Tibial artery (tissue), 4 donors: ENCODE data around the gene CNOT4.

ENCODE experiments used
- DNase-seq, 2 donors: peaks; one replicate each; pipeline ENCODE4 v3.0.0-alpha.2; 2019
- H3K27ac ChIP-seq, 2 donors: fragments of 200-600 bp; sonication (generic) in 1 of 2; 1 replicate in 1 of 2; 2 replicates in 1 of 2; pipeline ENCODE4 v1.5.1; 2018 to 2019; ENCODE audit warnings: mild to moderate bottlenecking in 1 of 2
- H3K27me3 ChIP-seq, 2 donors: fragments of 200-600 bp; sonication (generic) in 1 of 2; one replicate each; pipeline versions ENCODE4 v1.5.1 to v1.6.0; 2016 to 2019
- H3K36me3 ChIP-seq, 3 donors: fragments of 200-600 bp; sonication (generic) in 2 of 3; one replicate each; pipeline ENCODE4 v1.5.1; 2016 to 2019; ENCODE audit warnings: mild to moderate bottlenecking in 2 of 3
- H3K4me1 ChIP-seq, 4 donors: fragments of 200-600 bp; sonication (generic) in 2 of 4; 1 replicate in 3 of 4; 2 replicates in 1 of 4; pipeline ENCODE4 v1.5.1; 2016 to 2019
- H3K4me3 ChIP-seq, 2 donors: fragments of 200-600 bp; sonication (generic) in 1 of 2; 1 replicate in 1 of 2; 2 replicates in 1 of 2; pipeline ENCODE4 v1.5.1; 2018 to 2019; ENCODE audit warnings: mild to moderate bottlenecking in 2 of 2
- H3K9me3 ChIP-seq, 3 donors: fragments of 200-600 bp; sonication (generic) in 1 of 3; one replicate each; pipeline ENCODE4 v1.5.1; 2016 to 2019
- intact Hi-C: fragments of 100-400 bp; cut with DNase I; formaldehyde crosslinking; loops from one replicate; pipeline ENCODE4 v1.15.0; 2023; ENCODE audit warnings: low total_unique reads
- TF ChIP-seq, protein P1 (sequence below), 2 experiments: fragments of 200-600 bp in 1 of 2; fragments of 450-650 bp in 1 of 2; IDR thresholded peaks; one replicate each; pipeline ENCODE4 v1.5.1; 2017 to 2019; ENCODE audit warnings: antibody characterized with exemption in 2 of 2, mild to moderate bottlenecking in 1 of 2, moderate library complexity in 1 of 2

CNOT4 gene

DNA sequence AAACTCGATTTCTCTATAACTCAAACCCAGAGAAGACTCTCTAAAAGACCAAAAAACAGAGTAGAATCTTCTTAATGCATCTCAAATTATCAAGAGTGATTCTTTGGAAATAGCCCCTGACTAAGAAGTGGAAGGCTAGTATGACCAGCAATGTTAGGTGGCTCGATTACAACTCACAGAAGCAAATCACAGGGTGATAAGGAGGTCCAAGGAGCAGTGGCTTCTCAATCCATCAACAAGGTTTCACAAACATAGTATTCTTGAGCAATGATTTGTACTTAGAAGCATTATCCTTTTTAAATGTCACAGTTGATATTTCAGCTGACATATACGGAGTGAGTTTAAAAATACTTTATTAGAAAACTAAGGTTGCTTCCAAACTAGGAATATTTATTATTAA is 127.7 kb downstream of the CNOT4 start:
- H3K27me3 ChIP-seq, result no peaks in the 10 kb centered on the region
- H3K4me1 ChIP-seq, result peaks cover 0 to 5% (median 0%) of the 10 kb centered on the region in 4 donors
- H3K4me3 ChIP-seq, result no peak overlapping the region
- H3K9me3 ChIP-seq, result no peaks in the 10 kb centered on the region
- H3K36me3 ChIP-seq, result no peaks in the 10 kb centered on the region
- H3K27ac ChIP-seq, result no peak overlapping the region
- intact Hi-C loops, result no loop called here
- TF ChIP-seq, protein P1, sequence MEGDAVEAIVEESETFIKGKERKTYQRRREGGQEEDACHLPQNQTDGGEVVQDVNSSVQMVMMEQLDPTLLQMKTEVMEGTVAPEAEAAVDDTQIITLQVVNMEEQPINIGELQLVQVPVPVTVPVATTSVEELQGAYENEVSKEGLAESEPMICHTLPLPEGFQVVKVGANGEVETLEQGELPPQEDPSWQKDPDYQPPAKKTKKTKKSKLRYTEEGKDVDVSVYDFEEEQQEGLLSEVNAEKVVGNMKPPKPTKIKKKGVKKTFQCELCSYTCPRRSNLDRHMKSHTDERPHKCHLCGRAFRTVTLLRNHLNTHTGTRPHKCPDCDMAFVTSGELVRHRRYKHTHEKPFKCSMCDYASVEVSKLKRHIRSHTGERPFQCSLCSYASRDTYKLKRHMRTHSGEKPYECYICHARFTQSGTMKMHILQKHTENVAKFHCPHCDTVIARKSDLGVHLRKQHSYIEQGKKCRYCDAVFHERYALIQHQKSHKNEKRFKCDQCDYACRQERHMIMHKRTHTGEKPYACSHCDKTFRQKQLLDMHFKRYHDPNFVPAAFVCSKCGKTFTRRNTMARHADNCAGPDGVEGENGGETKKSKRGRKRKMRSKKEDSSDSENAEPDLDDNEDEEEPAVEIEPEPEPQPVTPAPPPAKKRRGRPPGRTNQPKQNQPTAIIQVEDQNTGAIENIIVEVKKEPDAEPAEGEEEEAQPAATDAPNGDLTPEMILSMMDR (IDR thresholded peaks at IDR 0.05), result no peak
- no peak for DNase-seq

DNA sequence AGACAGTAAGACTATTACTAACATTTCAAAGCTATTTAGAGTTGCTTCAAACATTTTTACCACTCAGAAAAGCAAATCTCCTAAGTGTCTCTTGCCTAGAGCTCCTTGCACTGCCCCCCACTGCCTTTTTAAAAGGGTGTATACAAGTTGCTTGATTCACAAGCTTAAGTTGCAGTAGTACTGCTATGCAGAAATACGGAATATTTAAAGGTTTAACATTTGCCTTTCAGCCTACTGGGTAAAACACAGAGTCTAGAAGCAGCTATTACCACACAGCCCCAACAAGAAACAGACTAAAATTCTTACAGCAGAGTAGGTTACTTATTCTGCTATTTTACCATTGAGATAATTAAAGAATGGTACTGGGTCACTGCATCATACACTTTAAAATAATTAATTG is 128.5 kb downstream of the CNOT4 start:
- Histone ChIP-seq H3K4me1 (peaks cover 0 to 1% (median 0%) of the 10 kb centered on the region in 4 donors), H3K27me3 (no peaks in the 10 kb centered on the region), H3K36me3 (no peaks in the 10 kb centered on the region), H3K4me3 (no peak overlapping the region), H3K9me3 (no peaks in the 10 kb centered on the region), H3K27ac (no peak overlapping the region)
- intact Hi-C loops, result no loop called here
- no peak for DNase-seq
- TF ChIP-seq, protein P1 (IDR thresholded peaks at IDR 0.05), result no peak

DNA sequence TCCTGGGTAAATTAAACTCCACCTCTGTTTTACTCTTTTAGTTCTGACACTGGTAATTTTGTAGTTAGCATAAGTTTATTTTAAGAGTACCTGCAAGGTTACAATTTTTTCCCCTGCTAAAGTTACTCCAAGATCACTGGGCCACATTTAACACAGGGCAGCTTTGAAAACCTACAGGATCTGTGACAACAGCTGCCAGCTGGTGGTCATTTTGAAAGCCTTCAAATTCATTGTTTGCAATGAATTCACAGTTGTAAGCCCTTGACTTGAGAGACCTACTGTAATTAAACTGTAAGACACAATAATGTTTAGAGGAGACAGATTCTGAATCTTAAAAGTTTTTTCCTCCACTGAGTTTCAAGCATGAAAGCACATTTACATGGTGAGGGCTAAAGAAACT is 129.6 kb downstream of the CNOT4 start:
- no peaks in the 10 kb centered on the region for H3K27me3 ChIP-seq
- H3K9me3 ChIP-seq, result no peaks in the 10 kb centered on the region
- H3K4me3 ChIP-seq, result no peak overlapping the region
- intact Hi-C loops, result no loop called here
- TF ChIP-seq, protein P1 (IDR thresholded peaks at IDR 0.05), result no peak
- no peaks in the 10 kb centered on the region for H3K4me1 ChIP-seq
- no peaks in the 10 kb centered on the region for H3K36me3 ChIP-seq
- no peak overlapping the region for H3K27ac ChIP-seq
- no peak for DNase-seq

DNA sequence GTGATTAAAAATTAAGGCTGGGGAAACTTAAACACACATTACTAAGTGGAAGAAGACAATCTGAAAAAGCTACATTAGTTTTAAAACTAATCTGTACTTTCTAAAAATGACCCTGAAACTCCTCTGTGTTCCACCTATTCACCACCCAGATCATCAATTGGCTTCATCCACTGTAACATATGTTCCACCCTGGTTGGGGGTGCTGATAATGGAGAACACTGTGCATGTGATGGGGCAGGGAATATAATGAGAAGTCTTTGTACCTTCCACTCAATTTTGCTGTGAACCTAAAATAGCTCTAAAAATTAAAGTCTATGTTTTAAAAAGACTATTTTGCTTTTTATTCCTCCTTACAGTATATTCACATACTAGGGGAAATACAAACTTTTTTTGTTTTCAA is 132.7 kb downstream of the CNOT4 start:
- Histone ChIP-seq H3K9me3 (no peaks in the 10 kb centered on the region), H3K4me3 (no peak overlapping the region), H3K4me1 (no peaks in the 10 kb centered on the region), H3K27ac (no peak overlapping the region), H3K36me3 (no peaks in the 10 kb centered on the region), H3K27me3 (no peaks in the 10 kb centered on the region)
- TF ChIP-seq, protein P1 (IDR thresholded peaks at IDR 0.05), result no peak
- intact Hi-C loops, result no loop called here
- no peak for DNase-seq

DNA sequence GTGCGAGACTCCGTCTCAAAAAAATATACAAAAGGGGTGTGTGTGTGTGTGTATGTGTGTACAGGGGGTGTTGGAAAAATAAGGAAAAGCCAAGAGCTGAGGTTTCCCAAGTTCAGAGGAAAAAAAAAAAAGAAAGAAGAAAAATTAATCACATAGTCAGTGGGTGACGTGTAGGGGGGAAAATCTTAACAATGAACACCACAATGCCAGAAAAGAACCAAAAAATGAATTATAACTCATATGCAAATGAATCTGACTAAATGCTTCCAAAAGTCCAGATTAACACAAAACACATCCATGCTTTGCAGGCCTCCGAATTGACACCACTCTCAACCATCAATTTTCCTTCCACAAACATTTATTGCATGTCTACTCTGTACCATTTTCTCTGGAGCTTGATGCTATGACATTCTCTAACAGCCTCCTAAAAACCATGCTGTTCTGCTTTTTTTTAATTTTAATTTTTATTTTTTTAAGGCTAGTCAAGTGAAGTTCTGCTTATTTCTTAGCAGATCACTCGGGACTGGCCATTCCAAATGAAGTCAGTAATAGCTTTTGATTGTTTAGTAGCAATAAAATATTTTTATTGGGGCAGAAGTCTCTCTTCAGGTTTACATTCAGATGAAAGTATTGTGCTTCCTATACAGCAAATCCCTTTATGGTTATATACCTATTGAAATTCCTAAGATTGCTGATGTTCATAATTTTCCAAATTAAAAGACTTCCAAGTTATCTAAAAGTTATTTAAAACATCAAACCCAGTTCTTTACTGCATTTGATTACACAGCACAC is 133.8 kb downstream of the CNOT4 start:
- Histone ChIP-seq H3K9me3 (no peaks in the 10 kb centered on the region), H3K27me3 (no peaks in the 10 kb centered on the region), H3K4me3 (no peak overlapping the region), H3K27ac (no peak overlapping the region), H3K36me3 (no peaks in the 10 kb centered on the region), H3K4me1 (no peaks in the 10 kb centered on the region)
- DNase-seq, result no peak
- intact Hi-C loops, result no loop called here
- TF ChIP-seq, protein P1 (IDR thresholded peaks at IDR 0.05), result no peak
